IPS DF 19.7 (cell line): Measurements from ENCODE around the gene PLXDC2.

Experiments
- DNase-seq: peaks from one replicate; pipeline ENCODE4 v3.0.0-alpha.2; 2013; ENCODE audit warnings: low read depth, low spot score

The PLXDC2 gene

DNA sequence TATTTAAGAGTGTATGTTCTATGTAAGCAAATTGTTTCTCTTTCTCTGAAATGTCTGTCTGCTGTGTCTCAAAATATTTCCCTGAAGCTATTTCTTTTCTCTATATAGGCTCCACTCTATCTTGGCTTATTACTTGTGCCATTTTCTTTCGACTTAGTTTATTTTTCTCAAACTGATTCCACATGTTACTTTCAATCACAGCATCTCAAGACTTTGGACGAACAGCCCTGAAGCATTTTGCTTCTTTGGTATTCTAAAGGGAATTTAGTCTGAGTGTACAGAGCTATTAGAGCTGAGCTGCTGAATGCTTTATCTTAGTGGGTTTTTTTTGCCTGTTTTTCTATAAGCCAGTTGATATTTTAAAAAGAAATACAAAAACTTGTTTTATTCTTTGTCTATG, 95.7 kb downstream of the PLXDC2 start:
- DNase-seq = no peak

DNA sequence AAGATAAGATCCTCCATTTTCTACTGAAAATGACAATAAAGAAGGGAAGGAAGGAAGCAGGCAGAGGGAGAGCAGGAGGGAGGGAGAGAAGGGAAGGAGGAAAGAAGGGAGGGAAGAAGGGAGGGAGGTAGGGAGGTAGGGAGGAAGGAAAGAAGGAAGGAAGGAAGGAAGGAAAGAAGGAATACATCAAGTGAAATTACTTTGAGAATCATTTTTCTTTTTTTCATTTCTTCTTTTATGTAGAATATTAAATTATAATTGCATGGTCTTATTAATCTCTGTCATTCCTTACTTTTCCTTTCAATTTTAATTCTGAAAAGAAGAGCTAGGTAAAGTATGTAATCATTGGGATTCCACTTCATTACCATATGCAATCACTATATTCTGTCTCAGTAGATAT, 97.8 kb downstream of the PLXDC2 start:
- DNase-seq = no peak

DNA sequence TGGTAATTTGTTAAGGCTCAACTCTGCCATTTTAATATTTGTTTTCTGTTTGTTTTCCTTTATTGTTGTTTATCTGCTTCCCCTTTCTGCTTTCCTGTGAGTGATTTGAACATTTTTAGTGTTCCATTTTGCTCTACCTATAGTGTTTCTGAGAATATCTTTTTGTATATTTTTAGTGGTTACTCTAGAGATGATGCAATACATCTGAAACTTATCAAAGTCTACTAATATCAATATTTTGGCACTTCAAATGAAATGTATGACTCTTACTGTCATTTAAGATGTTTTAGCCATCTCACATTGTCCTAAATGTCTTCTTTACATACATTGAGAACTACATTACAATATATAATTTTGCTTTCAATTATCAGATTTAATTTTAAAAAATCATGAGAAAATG, 98.9 kb downstream of the PLXDC2 start:
- no peak for DNase-seq

DNA sequence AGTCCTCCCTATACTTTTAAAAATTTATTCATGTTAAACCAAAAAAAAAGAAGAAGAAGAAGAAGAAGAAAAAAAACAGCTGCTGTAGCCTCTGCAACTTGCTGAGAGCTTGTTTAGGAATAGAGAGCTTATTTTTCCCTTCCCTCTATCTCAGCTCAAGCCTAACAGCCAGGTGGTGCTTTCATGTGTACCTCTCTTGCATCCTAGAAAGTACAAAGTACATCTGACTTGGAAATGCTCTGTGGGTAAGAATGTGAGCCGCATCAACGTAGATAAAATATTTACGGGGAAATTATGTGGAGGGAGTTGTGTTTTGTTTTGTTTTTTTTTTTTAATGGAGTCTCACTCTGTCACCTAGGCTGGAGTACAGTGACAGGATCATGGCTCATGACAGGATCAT, 99.6 kb downstream of the PLXDC2 start:
- DNase-seq = no peak

DNA sequence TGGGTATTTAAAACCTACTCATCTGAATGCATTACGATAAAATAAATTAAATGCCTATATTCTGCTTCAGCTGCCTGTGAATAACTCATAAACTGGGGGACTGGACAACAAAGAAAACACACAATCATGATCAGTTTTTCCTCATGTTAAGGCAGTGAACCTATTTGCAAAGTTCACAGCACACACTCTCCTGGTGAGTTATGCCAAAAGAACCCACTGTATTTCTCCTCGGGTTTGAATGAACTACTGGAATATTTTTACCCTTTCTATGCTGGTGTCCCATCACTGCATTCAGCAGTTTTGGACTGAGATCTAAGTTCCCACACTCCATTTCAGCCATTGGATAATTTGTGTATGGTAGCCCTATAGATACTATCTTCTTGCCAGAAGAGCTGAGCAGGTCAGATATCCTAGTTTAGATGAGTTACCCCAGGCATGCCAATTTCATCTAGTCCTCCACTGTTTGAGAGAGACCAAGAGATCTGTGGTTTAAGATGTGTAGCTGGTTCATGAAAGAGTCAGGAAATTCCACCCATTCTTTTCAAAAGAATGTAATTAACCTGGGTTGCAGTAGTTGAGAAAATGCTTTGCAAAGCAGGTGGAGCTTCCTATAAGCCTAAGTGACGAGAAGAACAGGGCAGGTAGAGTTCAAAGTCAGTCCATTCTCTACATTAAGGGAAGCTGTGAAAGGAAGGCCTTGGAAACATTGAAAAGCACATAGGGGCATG, 101.7 kb downstream of the PLXDC2 start:
- DNase-seq = peak; percentile 30

DNA sequence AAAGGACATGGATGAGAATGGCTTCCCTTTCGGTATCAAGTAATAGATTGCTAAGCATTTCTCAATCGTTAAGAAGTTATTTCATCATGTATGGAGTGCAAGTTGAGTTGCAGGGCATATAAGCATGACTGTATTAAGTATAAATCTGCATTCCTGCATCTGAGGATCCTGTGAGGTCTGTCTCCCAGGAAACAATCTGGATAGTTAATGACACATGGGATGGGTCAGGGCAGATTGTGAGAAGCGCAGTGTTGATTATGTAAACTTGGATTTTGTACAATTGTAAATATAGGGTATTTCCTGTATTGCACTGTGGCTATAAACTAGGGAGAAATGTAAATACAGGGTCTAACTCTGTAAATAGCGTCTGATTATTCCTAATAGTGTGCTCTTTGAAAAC, 102.6 kb downstream of the PLXDC2 start:
- DNase-seq = no peak

DNA sequence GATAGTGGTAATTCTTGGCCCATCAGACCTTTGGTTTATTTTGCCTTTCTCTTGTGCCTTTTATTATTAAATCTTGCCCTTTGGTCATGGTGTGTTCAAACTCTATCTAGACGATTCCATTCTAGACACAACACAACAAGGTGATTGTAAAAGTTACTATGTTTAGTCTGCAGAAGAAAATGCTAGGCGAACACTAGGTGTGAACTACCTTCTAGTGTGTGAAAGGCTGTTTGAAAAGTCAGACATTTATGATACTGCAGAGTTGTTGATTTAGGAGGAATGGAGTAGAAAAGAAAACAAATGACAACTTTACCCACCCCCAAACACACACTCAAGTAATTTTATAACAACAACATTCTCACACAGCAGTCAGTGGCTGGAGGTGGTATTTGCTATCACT, 103.4 kb downstream of the PLXDC2 start:
- DNase-seq = no peak

DNA sequence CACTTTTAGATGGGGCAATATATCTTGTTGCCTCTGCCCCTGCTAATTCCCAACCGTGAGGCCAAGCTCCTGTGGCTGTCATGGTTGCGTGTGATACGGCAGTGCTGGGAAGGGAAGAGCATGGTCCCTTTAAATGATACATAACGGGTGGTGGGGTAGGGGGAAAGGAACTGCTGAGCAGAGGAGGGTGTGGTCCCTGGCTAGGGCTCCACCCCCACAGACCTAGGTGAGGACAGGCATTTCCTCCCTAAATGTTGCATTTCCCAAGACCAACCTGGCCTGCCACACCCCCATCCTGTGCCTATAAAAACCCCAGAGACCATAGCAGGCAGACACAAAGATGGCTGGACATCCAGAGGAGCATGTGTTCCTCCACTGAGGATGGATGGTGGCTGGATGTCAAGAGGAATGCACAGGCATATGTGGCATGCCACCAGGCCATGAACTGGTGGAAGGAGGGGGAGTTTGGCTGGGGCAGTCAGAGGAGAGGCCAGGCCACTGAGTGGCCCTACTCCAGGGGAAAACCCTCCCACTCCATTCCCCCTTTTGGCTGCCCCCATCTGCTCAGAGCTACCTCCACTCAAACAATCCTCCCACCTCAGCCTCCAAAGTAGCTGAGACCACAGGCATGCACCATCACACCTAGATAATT, 104.0 kb downstream of the PLXDC2 start:
- DNase-seq = no peak

DNA sequence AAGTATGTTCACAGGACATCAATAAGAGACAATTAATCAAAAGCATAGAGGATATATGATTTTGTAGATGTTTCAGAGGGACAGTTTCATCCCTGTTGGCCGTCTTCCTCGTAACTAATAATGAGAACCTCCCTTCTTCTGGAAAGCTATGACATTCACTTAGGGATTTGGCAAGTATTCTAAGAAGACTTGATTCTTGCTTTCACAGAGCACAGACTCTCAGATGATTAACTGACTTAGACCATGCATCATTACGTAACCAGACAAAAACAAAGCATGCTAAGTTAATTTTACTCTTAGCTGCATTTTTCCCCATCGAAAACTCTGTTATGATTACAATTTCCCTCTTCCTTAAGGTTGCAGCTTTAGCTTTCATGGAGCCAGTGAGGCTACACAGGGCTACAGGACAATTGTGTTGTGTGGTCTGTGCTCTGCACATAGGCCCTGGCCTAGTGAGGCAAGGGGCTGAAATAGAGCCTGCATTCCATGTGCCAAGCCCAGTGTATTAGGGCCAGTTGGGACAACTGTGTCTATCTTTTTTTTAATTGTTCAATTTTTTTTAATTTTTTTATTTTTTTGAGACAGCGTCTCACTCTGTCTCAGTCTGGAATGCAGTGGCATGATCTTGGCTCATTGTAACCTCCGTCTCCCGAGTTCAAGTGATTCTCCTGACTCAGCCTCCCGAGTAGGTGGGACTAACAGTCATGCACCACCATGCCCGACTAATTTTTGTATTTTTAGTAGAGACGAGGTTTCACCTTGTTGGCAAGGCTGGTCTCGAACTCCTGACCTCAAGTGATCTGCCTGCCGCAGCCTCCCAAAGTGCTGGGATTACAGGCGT, 105.3 kb downstream of the PLXDC2 start:
- DNase-seq = no peak

DNA sequence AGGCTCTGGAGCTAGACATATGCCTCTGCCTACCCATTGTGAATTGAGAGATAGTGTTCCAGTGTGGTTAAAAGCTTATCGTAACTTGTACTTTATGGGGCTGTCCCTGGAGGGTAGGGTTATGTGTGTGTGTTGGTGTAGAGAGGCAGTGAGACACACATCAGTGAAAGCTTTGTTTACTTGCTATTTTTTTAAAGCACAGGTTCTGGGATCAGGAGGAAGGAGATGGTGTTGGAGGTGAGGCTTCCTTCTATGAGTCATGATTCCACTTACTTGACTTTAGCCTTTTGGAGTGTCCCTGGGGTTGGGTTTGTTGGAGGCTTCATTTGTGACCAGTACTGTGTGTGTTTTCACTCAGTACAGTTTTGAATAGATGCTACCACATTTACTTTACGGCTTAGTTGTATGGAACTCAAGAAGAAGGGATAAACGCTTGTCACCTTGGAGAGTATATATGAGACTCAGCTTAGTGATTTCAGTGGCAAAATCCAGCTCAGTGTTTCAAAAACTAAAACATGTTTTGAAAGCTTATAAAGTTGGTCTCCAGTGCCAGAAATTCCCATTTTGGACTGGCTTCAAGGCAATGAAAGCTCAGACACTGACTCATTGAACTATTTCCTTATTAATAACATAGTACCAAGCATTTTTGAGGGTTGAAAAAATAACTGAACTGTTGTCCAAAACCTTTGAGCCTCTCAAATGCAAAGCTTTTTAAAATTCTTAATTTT, 106.2 kb downstream of the PLXDC2 start:
- no peak for DNase-seq

DNA sequence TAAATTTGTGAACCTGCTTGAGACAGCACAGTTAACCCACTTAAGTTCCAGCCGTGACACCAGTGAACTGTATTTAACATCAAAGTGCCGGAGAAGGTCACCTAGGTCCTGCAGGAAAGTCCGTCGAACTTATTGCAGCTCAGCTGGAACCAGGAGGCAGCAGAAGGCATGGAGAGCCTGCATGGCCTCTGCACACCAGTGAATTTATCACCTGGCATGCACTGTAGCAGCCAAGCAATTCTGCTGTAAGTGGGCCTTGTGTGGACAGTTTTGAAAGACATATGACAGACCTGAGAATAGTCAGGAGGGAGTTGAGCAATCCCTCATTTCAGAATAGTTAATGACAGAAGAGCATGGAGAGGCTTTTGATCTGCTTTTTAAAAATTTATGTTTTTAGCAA, 108.8 kb downstream of the PLXDC2 start:
- DNase-seq = no peak

DNA sequence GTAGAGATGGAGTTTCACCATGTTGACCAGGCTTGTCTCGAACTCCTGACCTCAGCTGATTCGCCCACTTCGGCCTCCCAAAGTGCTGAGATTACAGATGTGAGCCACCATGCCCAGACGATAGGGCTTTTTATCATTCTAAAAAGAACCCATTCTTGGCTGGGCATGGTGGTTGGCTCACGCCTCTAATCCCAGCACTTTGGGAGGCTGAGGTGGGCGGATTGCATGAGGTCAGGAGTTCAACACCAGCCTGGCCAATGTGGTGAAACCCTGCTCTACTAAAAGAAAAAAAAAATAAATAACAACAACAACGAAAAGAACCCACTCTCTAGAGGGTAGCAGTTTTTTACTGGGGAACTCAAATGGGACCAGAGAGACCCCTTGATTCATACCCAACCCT, 112.7 kb downstream of the PLXDC2 start:
- no peak for DNase-seq

DNA sequence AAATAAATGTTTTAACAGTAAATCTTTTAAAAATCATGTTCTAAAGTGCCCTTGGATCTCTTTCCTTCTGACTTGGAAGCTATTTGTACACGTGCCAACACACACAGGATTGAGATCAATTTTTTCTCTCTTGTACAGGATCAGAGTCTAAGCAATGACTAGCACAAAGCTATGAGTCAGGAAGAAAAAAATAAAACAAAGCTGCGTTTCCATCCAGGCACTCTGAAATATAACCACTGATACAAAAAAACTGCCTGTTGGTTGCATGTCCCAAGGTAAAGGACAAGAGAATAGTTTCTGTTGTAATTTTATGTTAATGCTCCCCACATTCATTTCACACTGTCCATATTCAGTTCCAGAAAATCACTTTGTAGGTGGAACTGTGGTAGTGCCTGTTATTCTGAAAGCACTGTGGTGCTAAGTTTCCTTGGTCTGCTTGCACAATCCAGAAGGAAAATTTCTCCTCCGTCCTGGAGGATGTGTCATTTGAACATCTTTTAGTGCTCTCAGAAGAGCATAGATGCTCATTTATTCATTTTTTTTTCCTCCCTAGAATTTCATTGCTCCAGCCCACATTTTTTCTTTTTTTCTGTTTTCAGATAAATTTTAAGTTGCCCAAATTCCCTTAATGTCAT, 113.4 kb downstream of the PLXDC2 start:
- no peak for DNase-seq

DNA sequence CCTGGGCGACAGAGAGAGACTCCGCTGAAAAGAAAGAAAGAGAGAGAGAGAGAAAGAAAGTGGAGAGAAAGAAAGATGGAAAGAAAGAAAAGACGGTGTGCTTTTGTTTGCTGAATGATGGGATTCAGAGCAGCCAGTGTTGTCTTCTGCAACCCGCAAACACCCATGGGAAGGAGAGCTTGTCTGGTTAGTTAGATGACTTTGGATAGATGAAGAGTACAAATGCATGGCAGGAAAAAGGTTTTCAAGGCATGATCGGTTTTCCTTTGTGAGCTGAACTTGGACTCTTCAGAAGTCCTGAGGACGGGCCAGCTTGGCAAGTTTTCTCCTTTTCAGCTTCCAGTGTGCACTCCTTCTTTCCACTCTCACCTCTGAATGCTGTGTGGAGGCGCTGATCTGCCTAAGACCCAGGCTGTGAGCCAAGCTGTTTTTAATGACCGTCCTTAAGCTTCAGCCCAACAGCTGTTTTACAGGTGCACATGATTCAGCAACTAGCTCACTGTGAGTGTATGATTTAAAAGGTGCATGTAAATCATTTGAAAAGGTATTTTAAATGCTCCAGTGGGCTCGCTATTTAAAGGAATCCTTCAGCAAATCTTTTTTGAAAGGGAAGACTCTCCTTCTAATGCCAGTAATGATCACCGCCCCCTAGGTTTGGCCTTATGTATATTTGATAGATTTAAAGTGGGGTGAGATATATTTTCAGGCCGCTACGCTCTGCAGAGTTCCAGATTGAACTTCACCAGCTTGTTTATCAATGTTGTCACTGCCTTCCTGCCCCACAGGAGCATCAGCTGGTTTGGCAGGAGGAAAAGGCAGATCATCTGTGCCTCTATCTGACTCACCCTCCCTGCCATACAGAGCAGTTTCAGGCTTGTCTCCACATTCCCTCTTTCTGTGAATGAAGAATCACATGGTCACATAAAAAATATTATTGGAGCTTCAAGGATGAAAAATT, 115.0 kb downstream of the PLXDC2 start:
- DNase-seq = no peak

DNA sequence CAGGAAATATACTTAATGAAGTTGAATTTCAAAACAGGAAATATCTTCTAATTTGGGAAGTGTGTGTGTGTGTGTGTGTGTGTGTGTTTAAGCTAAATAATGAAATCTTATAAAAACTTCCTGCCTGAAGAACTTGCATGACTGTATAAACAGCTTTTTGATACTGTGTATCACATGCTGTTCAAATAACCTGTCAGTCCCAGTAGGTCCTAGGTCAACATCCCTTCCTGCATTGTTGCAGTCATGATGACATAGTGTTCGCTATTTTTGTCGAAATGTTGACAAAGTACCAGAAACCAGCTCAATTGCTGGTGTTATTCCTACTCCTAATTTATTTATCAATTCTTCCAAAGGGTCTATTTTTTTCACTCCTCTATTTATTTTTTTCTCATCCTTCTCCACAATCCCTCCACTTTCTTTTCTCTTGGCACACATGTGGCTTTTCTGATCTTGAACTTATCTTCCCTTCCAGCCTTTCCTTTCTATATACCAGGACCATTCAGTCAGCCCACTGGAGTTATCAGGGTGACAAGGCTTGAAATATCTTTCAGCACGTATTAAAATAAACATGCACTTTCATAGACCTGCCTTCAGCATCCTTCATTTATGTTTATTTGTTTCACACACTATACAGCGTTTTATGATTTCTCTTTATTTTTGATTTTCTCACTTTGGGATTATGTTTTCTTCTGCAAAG, 115.8 kb downstream of the PLXDC2 start:
- DNase-seq = no peak

DNA sequence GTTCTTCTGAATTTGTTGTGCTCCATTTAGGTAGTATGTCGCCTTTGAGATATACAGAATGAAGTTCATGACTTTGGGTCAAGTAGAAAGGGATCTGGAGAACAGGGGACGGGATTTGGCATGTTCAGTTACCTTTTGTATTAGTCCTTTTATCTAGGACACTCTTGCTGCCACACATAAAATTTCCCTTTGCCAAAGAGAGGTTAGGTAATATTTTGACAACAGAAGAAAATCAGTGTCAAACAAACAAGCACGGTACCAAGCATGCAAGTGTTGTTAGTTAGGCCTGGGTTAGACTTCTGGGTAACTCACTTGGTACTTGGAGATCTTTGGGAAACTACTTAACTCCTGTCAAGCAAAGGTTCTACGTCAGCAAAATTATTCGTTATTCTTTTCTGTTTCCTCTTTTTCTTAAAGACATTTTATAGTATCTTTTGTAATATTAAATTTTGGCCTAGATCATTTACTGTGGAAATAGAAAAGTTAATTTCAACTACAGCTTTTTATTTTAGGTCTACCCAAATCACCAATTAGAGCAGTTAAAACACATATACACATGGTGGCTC, 116.7 kb downstream of the PLXDC2 start:
- DNase-seq = no peak

DNA sequence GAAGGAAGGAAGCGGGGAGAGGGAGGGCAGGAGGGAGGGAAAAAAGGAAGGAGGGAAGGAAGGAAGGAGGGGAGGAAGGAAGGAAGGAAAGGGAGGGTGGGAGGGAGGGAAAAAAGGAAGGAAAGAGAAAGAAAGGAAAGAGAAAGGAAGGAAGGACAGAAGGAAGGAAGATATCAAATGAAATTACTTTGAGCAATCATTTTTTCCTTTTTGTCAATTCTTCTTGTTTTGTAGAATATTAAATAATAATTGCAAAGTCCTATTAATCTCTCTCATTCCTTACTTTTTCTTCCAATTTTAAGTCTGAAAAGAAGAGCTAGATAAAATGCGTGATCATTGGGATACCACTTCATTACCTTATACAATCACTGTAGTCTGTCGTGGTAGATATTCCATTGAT, 117.5 kb downstream of the PLXDC2 start:
- DNase-seq = no peak

DNA sequence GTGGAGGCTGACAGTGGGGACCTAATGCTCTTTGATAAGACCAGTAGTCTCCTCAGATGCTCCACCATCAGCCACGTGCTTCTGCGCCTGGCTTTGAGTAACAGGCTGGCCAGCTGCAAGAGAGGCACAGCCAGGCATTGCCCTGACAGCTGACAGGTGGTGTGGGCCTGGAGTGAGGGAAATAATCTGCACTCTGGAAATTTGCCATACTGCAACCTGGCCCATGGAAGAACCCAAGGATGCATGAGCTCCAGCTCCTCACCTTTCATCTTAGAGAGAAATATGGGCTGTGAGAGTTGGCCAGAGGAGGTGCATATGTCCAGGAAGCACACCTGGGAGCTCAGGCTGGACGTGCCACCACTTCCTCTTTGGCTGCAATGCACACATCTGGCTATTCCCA, 118.9 kb downstream of the PLXDC2 start:
- no peak for DNase-seq

DNA sequence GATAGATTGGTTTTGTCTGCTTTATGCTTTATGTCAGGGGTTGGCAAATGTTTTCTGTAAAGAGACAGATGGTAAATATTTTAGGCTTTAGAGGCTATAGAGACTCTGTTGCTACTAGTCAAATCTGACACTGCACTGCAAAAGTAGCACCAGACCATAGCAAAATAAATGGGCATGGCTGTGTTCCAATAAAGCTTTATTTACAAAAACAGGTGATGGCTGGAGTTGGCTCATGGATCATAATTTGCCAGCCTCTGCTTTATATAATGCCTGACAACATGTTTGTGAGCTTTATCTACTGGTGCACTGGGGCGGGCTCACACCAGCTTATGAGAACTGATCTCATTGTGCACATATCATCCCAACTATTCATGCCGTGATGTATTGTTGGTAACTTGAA, 120.1 kb downstream of the PLXDC2 start:
- DNase-seq = no peak
